Stimulated activated CD8-positive, alpha-beta memory T cell treated with anti-CD3 and anti-CD28 coated beads, Interleukin-7, amount 100 ng/mL, for 24 hours (primary cell): Measurements from ENCODE around the gene MORC2.

Source experiments
- DNase-seq: peaks from one replicate; pipeline ENCODE4 v3.0.0-alpha.2; 2020; ENCODE audit warnings: low read depth

MORC2 gene

DNA sequence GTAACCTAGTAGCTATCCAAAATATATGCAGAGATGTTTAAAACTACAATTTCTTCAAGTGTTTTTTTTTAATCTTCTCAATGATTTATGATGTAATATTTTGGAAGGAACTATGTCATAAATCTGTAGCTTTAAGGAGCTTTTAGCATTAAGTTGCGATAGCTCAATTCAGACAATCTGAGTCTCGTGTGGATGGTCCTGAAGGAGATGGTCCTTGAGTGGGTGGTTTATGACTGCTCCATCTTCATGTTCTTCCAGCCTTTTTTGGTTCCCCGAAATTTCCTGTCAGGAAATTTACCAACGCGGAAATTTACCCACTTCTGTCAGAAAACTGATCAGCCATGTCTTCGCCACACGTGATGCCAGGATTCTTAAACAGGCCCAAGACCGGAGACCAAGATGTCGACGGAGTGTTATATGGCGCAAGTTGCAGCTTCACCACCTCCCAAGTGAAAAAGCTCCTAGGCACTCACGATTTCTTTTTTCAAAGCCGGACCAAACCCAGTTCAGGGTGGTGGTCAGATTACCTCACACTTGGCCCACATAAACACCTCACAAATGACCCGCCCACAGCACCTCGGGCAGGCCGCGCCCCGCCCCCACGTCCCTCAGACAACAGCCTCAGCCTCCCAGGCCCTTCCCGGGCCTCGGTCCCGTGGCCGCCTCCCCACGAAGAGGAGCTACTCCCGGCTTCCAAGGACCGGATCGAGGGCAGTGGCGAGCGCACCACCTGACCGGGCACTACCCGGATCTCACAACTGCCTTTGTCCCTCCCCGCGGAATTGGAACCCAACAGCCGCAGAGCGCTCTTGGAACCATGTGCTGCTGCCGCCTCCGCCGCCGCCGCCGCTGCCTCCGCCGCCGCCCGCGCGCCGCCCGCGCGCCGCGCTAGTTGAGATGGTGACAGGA lies at the start of gene MORC2:
Gene MORC2, minus strand, starts transcription at position 760 of the 909 bp plus-strand sequence. CDS start 885 bp downstream, outside the sequence.
- no peak for DNase-seq

DNA sequence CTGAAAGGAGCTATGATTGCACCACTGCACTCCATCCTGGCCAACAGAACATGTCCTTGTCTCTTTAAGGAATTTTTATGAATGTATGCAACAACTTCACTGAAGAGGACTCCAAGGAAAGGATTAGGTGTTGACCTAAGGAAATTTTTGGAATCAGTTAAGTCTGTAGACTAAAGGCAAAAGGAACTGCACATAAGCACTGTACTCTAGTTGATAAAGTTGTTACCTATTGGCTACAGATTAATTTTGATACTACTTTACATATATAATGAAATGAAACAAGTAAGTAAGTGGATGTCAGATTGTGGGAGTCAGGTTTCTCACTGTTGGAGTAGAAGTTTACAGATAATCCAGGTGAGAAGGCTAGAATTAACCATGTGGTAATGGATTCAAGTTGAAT lies 37.0 kb upstream of the MORC2 start:
- no peak for DNase-seq

DNA sequence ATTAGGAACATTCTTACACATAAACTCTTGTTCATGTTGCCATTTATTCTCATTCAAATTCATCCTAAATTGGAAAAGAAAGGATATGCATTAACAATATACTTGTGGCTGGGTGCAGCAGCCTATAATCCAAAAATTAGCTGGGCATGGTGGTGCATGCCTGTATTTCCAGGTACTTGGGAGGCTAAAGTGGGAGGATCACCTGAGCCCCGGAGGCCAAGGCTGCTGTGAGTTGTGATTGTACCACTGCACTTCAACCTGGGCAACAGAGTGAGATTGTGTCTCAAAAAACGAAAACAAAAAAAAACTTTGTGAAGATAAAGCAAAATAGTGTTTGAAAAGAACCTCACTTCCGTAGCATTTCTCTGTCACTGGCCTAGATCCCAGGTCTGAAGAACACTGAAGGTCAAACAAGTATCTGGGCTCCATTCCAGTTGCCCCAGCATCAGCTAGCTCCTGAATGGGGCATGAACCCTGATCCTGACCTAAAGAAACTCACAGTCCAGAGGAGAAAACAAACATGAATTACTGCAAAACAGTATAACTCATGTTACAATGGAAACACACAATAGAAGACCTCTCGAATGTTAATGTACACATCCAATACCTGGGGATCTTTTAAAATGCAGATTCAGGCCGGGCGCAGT lies 32.7 kb upstream of the MORC2 start:
- DNase-seq: no peak

DNA sequence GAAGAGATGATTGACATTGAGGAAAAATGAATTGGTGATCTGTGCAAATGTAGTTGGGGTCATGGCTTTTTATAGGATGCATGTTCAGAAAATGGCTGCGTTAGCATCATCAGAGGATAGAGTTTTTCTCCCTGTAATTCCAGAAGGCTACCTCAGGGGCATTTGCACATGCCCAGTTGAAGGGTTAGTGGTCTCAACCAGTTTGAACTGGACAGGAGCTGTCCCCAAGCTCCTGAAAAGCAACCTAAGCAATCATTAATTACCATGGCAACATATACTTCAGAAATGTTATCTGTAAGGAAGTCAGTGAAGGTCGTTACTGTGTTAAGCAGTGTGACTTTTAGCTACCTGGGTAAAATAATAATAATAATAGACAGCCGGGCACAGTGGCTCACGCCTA lies 29.8 kb upstream of the MORC2 start:
- no peak for DNase-seq

DNA sequence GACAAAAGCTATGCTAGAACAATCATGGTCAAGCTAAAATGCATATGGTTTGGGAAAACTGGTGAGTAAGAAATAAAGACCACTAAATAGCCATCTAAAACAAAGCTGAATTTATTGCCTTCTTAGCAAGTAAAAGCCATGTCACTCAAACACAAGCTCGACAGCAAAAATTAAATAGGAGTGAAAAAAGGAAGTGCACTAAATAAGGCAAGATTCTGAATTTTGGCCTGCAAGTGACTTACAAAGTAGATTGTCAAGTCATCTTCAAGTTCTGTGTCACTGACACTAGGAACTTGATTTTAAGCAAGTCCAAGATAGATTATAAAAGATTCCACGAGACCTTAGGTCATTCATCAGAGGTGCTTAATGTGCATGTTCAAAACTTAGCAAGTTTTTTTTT lies 27.9 kb upstream of the MORC2 start:
- no peak for DNase-seq

- no peak for DNase-seq
These were observed 26.4 kb upstream of the MORC2 start for GRCh38 chr22:30994960-30995359.

DNA sequence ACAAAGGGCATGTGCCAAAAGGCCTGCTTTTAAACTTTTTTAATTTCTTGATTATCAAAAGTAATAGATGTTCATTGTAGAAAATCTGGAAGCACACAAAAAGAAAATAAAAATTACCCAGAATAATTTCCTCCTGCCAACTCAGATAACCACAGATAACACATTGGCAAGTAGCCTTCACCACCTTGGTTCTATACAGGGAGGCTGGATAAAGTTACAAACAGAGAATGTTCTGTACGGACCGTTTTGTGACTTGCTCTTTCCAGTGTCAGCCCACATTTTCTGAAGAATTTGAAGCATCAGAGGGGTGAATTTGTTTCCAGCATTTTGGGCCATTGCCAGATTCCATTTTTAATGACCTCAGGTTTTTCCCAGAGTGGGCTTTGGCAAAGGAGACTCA lies 24.0 kb upstream of the MORC2 start:
- no peak for DNase-seq

- DNase-seq: no peak
These were observed 22.1 kb upstream of the MORC2 start for GRCh38 chr22:30990690-30991089.

DNA sequence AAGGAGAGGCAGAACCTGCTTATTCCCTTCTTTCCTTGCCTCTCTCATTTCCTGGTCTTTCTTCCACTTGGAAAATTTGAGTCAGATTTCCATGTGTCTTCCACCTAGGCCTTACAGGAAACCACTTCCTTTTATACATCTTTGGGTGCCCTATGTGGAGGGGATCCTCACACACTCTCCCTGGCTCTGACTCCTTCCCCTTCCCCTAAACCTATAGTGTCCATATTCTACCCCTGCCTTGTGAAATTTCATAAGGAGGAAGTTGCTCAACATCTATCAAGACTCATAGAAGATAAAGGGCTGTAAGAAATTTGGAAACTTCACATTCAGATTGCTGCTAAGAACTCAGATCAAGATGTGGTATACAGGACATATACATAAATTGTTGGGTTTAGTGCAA lies 20.9 kb upstream of the MORC2 start:
- no peak for DNase-seq

DNA sequence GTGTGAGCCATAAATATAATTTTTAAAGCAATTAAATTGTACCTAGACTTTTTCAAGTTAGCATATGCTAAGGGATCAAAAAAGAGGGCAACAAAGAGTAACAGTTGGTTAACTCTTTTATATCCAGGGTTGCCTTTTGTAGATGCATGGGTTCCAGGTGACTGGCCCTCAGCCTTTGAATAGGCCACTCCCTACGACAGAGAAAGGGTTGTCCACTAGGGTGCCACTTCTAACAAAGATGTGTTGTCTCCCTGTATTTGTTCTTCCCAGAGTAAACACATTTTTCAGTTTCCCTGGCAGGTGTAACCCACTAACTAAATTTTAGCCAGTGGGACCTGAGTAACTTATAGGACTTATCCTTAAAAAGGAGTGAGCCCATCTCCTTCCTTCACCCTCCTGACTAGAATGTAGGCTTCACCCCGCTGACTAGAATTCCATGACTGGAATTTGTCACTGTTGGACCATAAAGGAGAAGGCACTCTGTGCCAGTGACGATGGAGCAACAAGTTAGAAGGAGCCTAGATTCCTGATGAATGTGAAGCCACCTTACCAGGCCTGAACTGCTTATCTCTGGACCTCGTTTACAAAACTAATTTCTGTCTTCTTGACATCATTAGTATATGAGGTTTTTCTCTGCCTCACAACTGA lies 17.1 kb upstream of the MORC2 start:
- DNase-seq: no peak

GRCh38 chr22:30984317-30984716 lies 15.7 kb upstream of the MORC2 start:
- no peak for DNase-seq

- no peak for DNase-seq
These were observed 13.9 kb upstream of the MORC2 start for GRCh38 chr22:30982512-30982911.

- DNase-seq: no peak
These were observed 11.4 kb upstream of the MORC2 start for GRCh38 chr22:30979932-30980331.

DNA sequence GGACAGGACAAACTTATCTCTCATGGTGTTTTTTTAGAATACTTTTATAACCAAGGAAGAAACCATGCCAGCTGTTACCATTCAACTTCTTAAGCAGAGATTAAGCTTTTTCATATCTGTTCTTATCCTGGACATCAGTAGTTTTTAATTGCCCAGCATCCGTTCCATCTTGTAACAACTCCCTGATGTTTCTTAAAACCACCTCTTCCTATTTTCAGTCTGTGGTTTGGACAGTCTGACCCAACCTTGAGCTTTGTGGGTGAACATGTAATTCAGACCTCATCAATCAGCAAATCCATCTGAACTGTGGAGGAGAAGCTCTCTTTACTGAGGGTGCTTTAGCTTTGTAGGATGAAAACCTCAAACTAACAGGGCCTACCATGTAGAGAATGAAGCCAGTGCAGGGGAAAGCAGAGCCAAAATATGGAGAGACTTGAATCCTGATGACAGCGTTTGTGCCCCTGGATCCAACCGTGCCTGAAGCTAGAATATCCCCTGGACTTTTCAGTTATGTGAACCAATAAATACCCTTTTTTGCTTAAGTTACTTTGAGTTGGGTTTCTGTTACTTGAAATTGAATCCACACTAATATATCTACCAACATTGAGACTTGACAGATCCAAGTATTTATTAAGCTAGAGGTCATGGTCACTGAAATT lies 9.9 kb upstream of the MORC2 start:
- DNase-seq: no peak

DNA sequence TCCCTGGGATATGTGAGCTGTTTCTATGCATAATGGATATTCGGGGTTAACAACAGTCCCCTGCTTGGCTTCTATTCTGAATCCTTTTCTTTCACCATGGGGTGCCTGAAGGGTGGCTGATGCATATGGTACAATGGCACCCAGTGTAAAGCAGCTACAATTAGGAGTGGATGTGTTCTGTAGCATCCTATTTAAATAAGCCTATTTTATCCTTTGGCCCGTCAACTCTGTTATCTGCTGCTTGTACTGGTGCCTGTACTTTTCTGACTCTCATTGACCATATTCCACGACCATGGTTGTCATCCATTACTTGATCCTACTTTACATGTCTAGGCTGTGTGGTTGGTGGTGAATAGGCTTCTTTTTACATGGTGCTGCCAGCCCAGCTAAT lies 1.8 kb upstream of the MORC2 start:
- DNase-seq: no peak

GRCh38 chr22:30969532-30970355 lies 1.2 kb upstream of the MORC2 start:
- DNase-seq: peak; percentile 10

DNA sequence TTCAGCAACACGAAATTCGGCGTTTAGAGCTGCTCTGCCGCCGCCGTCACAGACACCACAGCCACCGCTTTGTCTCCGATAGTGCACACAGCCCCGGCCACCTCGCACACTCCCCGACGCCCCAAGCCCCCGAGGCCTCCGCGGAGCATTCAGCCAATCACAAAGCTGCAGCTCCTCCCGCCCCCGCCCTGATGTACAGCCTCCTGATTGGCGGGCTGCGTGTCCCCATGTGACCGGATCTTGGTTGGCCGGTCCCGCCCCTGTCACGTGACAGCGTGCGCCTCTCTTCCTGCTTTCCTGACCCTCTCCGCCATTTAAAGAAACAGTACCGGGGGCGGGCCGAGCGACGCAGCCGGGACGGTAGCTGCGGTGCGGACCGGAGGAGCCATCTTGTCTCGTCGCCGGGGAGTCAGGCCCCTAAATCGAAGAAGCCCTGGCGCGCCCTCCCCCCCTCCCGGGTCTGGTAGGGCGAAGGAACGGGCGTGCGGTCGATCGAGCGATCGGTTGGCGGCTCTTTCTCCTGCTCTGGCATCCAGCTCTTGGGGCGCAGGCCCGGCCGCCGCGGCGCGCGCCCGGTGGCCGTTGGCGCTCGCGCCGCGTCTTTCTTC lies 454 bp upstream of the MORC2 start, which contains the start of gene TUG1:
Gene TUG1, plus strand, starts transcription at position 342 of the 608 bp plus-strand sequence.
- DNase-seq: peak; percentile 93

GRCh38 chr22:30964858-30965257 lies 3.7 kb downstream of the MORC2 start:
- no peak for DNase-seq

DNA sequence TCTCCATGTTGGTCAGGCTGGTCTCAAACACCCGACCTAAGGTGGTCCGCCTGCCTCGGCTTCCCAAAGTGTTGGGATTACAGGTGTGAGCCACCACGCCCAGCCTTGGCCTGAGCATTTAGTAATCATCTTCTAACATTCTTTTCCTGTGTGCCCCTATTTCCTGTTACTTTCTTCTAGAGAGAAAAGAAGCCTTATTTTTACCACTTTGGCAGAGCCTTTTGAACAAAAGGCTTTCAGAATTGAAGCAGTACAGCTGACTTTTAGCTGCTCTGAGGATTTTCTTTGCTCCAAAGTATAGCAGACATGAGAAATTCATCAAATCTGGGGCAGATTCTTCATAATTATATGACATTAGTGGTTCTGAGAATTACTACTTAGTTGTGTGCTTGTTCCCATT lies 13.4 kb downstream of the MORC2 start:
- DNase-seq: no peak

DNA sequence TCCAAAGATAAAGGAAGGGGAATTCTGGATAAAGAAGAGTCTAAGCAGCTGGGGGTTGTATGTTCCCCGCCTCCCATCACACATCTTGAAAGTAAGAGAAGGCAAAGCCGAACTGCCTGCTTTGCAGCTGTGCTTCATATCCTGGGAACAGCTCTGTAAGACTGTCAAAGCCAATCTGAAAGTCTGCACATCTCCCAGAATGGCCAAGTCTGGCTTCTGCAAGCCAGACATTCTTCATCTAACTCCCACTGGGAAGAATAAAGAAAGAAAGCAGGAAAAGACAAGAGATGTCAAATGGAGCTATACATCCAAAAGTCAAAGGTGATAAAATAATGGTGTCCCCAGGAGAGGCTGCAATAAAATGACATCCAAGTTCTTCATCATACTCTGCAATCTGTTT lies 15.4 kb downstream of the MORC2 start:
- DNase-seq: no peak
